Body of pancreas (tissue), 4 donors: ENCODE measurements around the gene CTRB2. TPM values are rescaled to one million over a fixed set of nuclear protein-coding genes. Genes with fewer than 3 reads are reported as not detected.

Source experiments
- ATAC-seq: fragments of 150-250 bp; one replicate; pipeline ENCODE4 v1.9.1; 2016
- DNase-seq, 4 donors: peaks; one replicate each; pipeline ENCODE4 v3.0.0-alpha.2; 2019
- H3K27ac ChIP-seq, 4 donors: fragments of 200-600 bp; sonication (generic); 1 replicate in 3 of 4; 2 replicates in 1 of 4; pipeline versions ENCODE4 v1.5.1 to v1.6.1; 2016 to 2019; ENCODE audit warnings: mild to moderate bottlenecking in 1 of 4, mixed read lengths in 1 of 4, moderate library complexity in 1 of 4
- H3K27me3 ChIP-seq, 2 donors: fragments of 200-600 bp; sonication (generic); one replicate each; pipeline ENCODE4 v1.6.0; 2016; ENCODE audit warnings: mild to moderate bottlenecking in 1 of 2
- H3K36me3 ChIP-seq, 2 donors: fragments of 200-600 bp; sonication (generic); replicated peaks in 1 of 2; 2 replicates each; pipeline ENCODE4 v1.5.1; 2016; ENCODE audit warnings: low read depth in 2 of 2; ENCODE audit not compliant: insufficient read depth in 1 of 2
- H3K4me1 ChIP-seq: fragments of 200-600 bp; sonication (generic); one replicate; pipeline ENCODE4 v1.6.0; 2016
- H3K4me3 ChIP-seq, 2 donors: fragments of 200-600 bp; sonication (generic); 1 replicate in 1 of 2; 2 replicates in 1 of 2; pipeline ENCODE4 v1.5.1; 2016 to 2019
- H3K9me3 ChIP-seq, 3 donors: fragments of 200-600 bp; sonication (generic); 1 replicate in 2 of 3; 2 replicates in 1 of 3; pipeline ENCODE4 v1.5.1; 2016
- CTCF ChIP-seq, 7 experiments: fragments of 450-650 bp in 4 of 7; fragments of 200-600 bp in 3 of 7; sonication (generic) in 3 of 7; IDR thresholded peaks; one replicate each; pipeline ENCODE4 v1.5.1; 2016 to 2019; ENCODE audit warnings: antibody characterized with exemption in 7 of 7
- POLR2A ChIP-seq, 3 donors: fragments of 450-650 bp; IDR thresholded peaks; one replicate each; pipeline ENCODE4 v1.6.1; 2016; ENCODE audit warnings: antibody characterized with exemption in 3 of 3, mild to moderate bottlenecking in 2 of 3
- WGBS, 2 donors: methylation state at CpG; one replicate each; pipeline ENCODE4 v1.1.5; 2017; 5-methylcytosine and 5-hydroxymethylcytosine counted together
- intact Hi-C: fragments of 100-400 bp; cut with DNase I; formaldehyde crosslinking; loops from one replicate; pipeline ENCODE4 v1.15.1; 2023
- total RNA-seq, 2 donors: library from RNA; depleted of rRNA; stranded (reverse); fragments of >200 nt; gene quantifications; one replicate each; pipeline ENCODE4 v1.1.0, GENCODE V29; 2016

CTRB2 gene
- total RNA-seq, 2 donors from 2014 or later = 18,538 to 32,261 TPM

- DNase-seq (peak in 1 of 4 donors; percentile 14), ATAC-seq (no peak)
- Histone ChIP-seq H3K9me3 (no peaks in the 10 kb centered on the region), H3K27ac (peak overlapping the region; percentile 96 to 99 (median 99)), H3K27me3 (no peaks in the 10 kb centered on the region), H3K4me3 (no peak overlapping the region), H3K36me3 (no peaks in the 10 kb centered on the region), H3K4me1 (peaks cover 84% of the 10 kb centered on the region)
- WGBS, 2 donors = 62 to 79% methylated on average over 11 to 23 of the region's 24 CpGs
- intact Hi-C loops = loop anchor here (10.0 kb wide), 1 partner anchor 53 kb away; no protein-coding TSS in a partner anchor
- no peak for TF ChIP-seq CTCF (IDR thresholded peaks at IDR 0.05)
- TF ChIP-seq POLR2A (IDR thresholded peaks at IDR 0.05) = no peak
Measured at GRCh38 chr16:75252049-75252864, 45.3 kb upstream of the CTRB2 start.

GRCh38 chr16:75251280-75252048 lies 44.5 kb upstream of the CTRB2 start, which contains the start of gene BCAR1:
Gene BCAR1, minus strand, starts transcription at chr16:75251624. Its CDS starts 142 bp downstream, at chr16:75251482.
- H3K4me1 ChIP-seq = peaks cover 84% of the 10 kb centered on the region
- 0% methylated on average over 1 to 72 of the region's 84 CpGs for WGBS, 2 donors

GRCh38 chr16:75250809-75251279 lies 43.9 kb upstream of the CTRB2 start:
- Histone ChIP-seq H3K9me3 (no peaks in the 10 kb centered on the region), H3K36me3 (no peaks in the 10 kb centered on the region), H3K4me3 (peak overlapping the region; percentile 46 to 53), H3K4me1 (peaks cover 84% of the 10 kb centered on the region), H3K27ac (peak overlapping the region; percentile 96 to 99 (median 99)), H3K27me3 (no peaks in the 10 kb centered on the region)
- TF ChIP-seq CTCF (IDR thresholded peaks at IDR 0.05) (no peak), POLR2A (IDR thresholded peaks at IDR 0.05) (peak; percentile 53 to 71 (median 67))
- peak; percentile 79 to 86 (median 82) for DNase-seq
- intact Hi-C loops = loop anchor here (10.0 kb wide), 1 partner anchor 54 kb away; no protein-coding TSS in a partner anchor
- ATAC-seq = peak; percentile 73
- 1% methylated on average over 51 of the region's 59 CpGs; no CpG with 5 or more reads in 1 of the 2 donors for WGBS, 2 donors

More at GRCh38 chr16:75251280-75252048, 44.5 kb upstream of the CTRB2 start, which contains the start of gene BCAR1:
- intact Hi-C loops = loop anchor here (10.0 kb wide), 1 partner anchor 53 kb away; no protein-coding TSS in a partner anchor
- TF ChIP-seq CTCF (IDR thresholded peaks at IDR 0.05) (peak in 1 of 7 experiments; percentile 34), POLR2A (IDR thresholded peaks at IDR 0.05) (peak in 1 of 3 donors; percentile 35)
- DNase-seq = peak; percentile 89 to 94 (median 92)
- Histone ChIP-seq H3K27me3 (no peaks in the 10 kb centered on the region), H3K9me3 (no peaks in the 10 kb centered on the region), H3K36me3 (no peaks in the 10 kb centered on the region), H3K27ac (peak within 1 kb of the TSS; percentile 96 to 99 (median 99)), H3K4me3 (peak within 1 kb of the TSS; percentile 46 to 53)
- ATAC-seq = peak; percentile 84

- peak; percentile 79 to 90 (median 86) for DNase-seq
- H3K4me3 ChIP-seq = peak overlapping the region; percentile 46 to 53
- intact Hi-C loops = loop anchor here (10.0 kb wide), 1 partner anchor 55 kb away; no protein-coding TSS in a partner anchor
- H3K9me3 ChIP-seq = no peaks in the 10 kb centered on the region
- 2 to 3% methylated on average over 25 to 29 of the region's 29 CpGs for WGBS, 2 donors
- TF ChIP-seq CTCF (IDR thresholded peaks at IDR 0.05) = no peak
- peak; percentile 8 to 45 (median 36) for TF ChIP-seq POLR2A (IDR thresholded peaks at IDR 0.05)
- ATAC-seq = peak; percentile 43
- H3K27me3 ChIP-seq = no peaks in the 10 kb centered on the region
- peaks cover 89% of the 10 kb centered on the region for H3K4me1 ChIP-seq
- H3K36me3 ChIP-seq = no peaks in the 10 kb centered on the region
- peak overlapping the region; percentile 96 to 99 (median 99) for H3K27ac ChIP-seq
Measured at GRCh38 chr16:75250089-75250808, 43.3 kb upstream of the CTRB2 start.
